Measurements from ENCODE around the gene PLRG1.

- TF ChIP-seq POLR2A (IDR thresholded peaks at IDR 0.05) (no peak), CTCF (IDR thresholded peaks at IDR 0.05) (no peak)
Measured at GRCh38 chr4:154562697-154563254, 12.6 kb upstream of the PLRG1 start, which contains the start of gene FGB.

Data from lower leg skin (tissue), 3 donors.